Panc1 (cell line): ENCODE data around the gene LAMB4. TPM values are rescaled to one million over a fixed set of nuclear protein-coding genes. Genes with fewer than 3 reads are reported as not detected.

ENCODE experiments used
- ATAC-seq: fragments of 200-7000 bp; cut with Tn5 transposase; 2 replicates; pipeline ENCODE4 v1.9.1; 2020; ENCODE audit warnings: mild to moderate bottlenecking, moderate library complexity
- BruUV-seq: library from RNA; stranded (reverse); fragments of 400-500 nt; replicated peaks from 2 replicates; lab custom pipeline; 2021; lab: Mats Ljungman, UMichigan
- CTCF ChIA-PET: fragments of 300-600 bp; sonication (Branson Sonifier 250); formaldehyde crosslinking; loops from one replicate; lab custom pipeline; 2022; ENCODE audit warnings: antibody characterized with exemption; lab: Charles Lee
- POLR2A ChIA-PET: fragments of 300-600 bp; sonication (Branson Sonifier 250); formaldehyde crosslinking; loops from one replicate; lab custom pipeline; 2022; ENCODE audit warnings: antibody characterized with exemption; lab: Charles Lee
- DNase-seq: peaks from one replicate; pipeline ENCODE4 v3.0.0-alpha.2; 2010; ENCODE audit warnings: low read depth, low spot score
- H3K27ac ChIP-seq: 2 replicates; pipeline ENCODE4 v1.5.1; 2011; ENCODE audit warnings: mild to moderate bottlenecking, low read length, inconsistent platforms
- H3K27me3 ChIP-seq: fragments of 200-500 bp; sonication (Bioruptor generic); 2 replicates; pipeline ENCODE4 v1.6.0; 2014; ENCODE audit warnings: low read length, inconsistent platforms; ENCODE audit not compliant: control insufficient read depth, insufficient read depth
- H3K36me3 ChIP-seq: fragments of 200-500 bp; sonication (Bioruptor generic); 2 replicates; pipeline ENCODE4 v1.5.1; 2014; ENCODE audit warnings: inconsistent platforms, mild to moderate bottlenecking, low read length, moderate library complexity; ENCODE audit not compliant: control insufficient read depth, insufficient read depth
- H3K4me1 ChIP-seq: 2 replicates; pipeline ENCODE4 v1.5.1; 2011; ENCODE audit warnings: inconsistent platforms, mild to moderate bottlenecking, low read length, moderate library complexity; ENCODE audit not compliant: control insufficient read depth, insufficient read depth
- H3K4me3 ChIP-seq, 2 experiments: 2 replicates each; pipeline ENCODE4 v1.5.1; 2011 to 2012; ENCODE audit warnings: low read depth in 2 of 2, low read length in 2 of 2, mild to moderate bottlenecking in 2 of 2, inconsistent platforms in 1 of 2, moderate library complexity in 1 of 2
- H3K9me3 ChIP-seq: fragments of 200-500 bp; sonication (Bioruptor generic); 2 replicates; pipeline ENCODE4 v1.5.1; 2014; ENCODE audit warnings: low read depth, mild to moderate bottlenecking, inconsistent platforms, low read length, moderate library complexity; ENCODE audit not compliant: control insufficient read depth, insufficient read depth
- CTCF ChIP-seq: fragments of 450-650 bp; IDR thresholded peaks from 2 replicates; pipeline ENCODE4 v1.5.1; 2017; ENCODE audit warnings: mild to moderate bottlenecking
- POLR2AphosphoS5 ChIP-seq: IDR thresholded peaks from 2 replicates; pipeline ENCODE4 v1.6.1; 2012; ENCODE audit warnings: mild to moderate bottlenecking, low read depth, low read length, moderate library complexity
- REST ChIP-seq, 2 experiments: IDR thresholded peaks; 2 replicates each; pipeline ENCODE4 v1.6.1; 2011 to 2012; ENCODE audit warnings: low read depth in 2 of 2, control low read depth in 1 of 2, low read length in 1 of 2, mild to moderate bottlenecking in 1 of 2, moderate library complexity in 1 of 2; ENCODE audit not compliant: insufficient read depth in 1 of 2
- SIN3A ChIP-seq: IDR thresholded peaks from 2 replicates; pipeline ENCODE4 v1.6.1; 2012; ENCODE audit warnings: low read depth, mild to moderate bottlenecking, low read length, moderate library complexity, borderline replicate concordance; ENCODE audit not compliant: insufficient read depth
- TCF7L2 ChIP-seq: IDR thresholded peaks from 2 replicates; pipeline ENCODE4 v1.6.1; 2011; ENCODE audit warnings: mild to moderate bottlenecking, low read depth, low read length, inconsistent platforms
- in situ Hi-C: cut with HindIII; loops from 2 replicates; pipeline ENCODE4 v1.10.0; 2016; ENCODE audit warnings: low sequenced_read_pairs, low pct_unique_long_range_greater_than_20kb
- intact Hi-C: fragments of 100-400 bp; cut with micrococcal nuclease; formaldehyde crosslinking; loops from one replicate; pipeline ENCODE4 v1.10.0; 2022; ENCODE audit not compliant: unreplicated experiment
- total RNA-seq: library from RNA; stranded (reverse); gene quantifications from one replicate; pipeline ENCODE4 v1.2.1, GENCODE V29; 2021; ENCODE audit not compliant: unreplicated experiment

LAMB4 gene
- total RNA-seq, 1 experiment from 2014 or later, result not detected

GRCh38 chr7:108010377-108010776 lies 119.8 kb downstream of the LAMB4 start:
- H3K27me3 ChIP-seq, result no peaks in the 10 kb centered on the region
- BruUV-seq, result no TSS peak
- ChIA-PET CTCF (no interaction called here), POLR2A (no interaction called here)
- peaks cover 50% of the 10 kb centered on the region for H3K4me1 ChIP-seq
- H3K9me3 ChIP-seq, result no peaks in the 10 kb centered on the region
- no peak overlapping the region for H3K4me3 ChIP-seq
- in situ Hi-C loops (no loop called here), intact Hi-C loops (loop anchor here (10.0 kb wide), 1 partner anchor 84 kb away; no protein-coding TSS in a partner anchor)
- H3K36me3 ChIP-seq, result no peaks in the 10 kb centered on the region
- DNase-seq (no peak), ATAC-seq (no peak)
- TF ChIP-seq POLR2AphosphoS5, result no peak
- TF ChIP-seq CTCF, result no peak
- no peak for TF ChIP-seq SIN3A
- no peak for TF ChIP-seq REST (IDR thresholded peaks at IDR 0.05; ENCODE audit: insufficient read depth in 1 of 2, low read depth in 2 of 2, low read length in 1 of 2)
- no peak for TF ChIP-seq TCF7L2
- H3K27ac ChIP-seq, result peak overlapping the region; percentile 67

- no peak for ATAC-seq
- no peak for DNase-seq
- ChIA-PET CTCF (no interaction called here), POLR2A (no interaction called here)
- H3K27ac ChIP-seq, result peak overlapping the region; percentile 67; the same call in 1 of the 2 replicates
- no peak overlapping the region for H3K4me3 ChIP-seq
- H3K27me3 ChIP-seq, result no peaks in the 10 kb centered on the region
- peaks cover 50% of the 10 kb centered on the region for H3K4me1 ChIP-seq
- in situ Hi-C loops, result no loop called here
- H3K9me3 ChIP-seq, result no peaks in the 10 kb centered on the region
- no TSS peak for BruUV-seq
- TF ChIP-seq REST (IDR thresholded peaks at IDR 0.05; ENCODE audit: insufficient read depth in 1 of 2, low read depth in 2 of 2, low read length in 1 of 2) (no peak), POLR2AphosphoS5 (no peak), SIN3A (no peak), CTCF (no peak), TCF7L2 (no peak)
- intact Hi-C loops, result loop anchor here (10.0 kb wide), 1 partner anchor 85 kb away; no protein-coding TSS in a partner anchor
- no peaks in the 10 kb centered on the region for H3K36me3 ChIP-seq
These were observed 120.3 kb downstream of the LAMB4 start for GRCh38 chr7:108009873-108010272.
